AG10803 (cell line): Measurements from ENCODE around the gene HELZ.
"Not testable (repeated sequence)": the region's sequence is repeated elsewhere in the genome, so short reads cannot be mapped to it uniquely, and the experiment has no call there.

Experiments used
- DNase-seq: peaks from one replicate; pipeline ENCODE4 v3.0.0; 2010; ENCODE audit warnings: low read depth
- H3K4me3 ChIP-seq: 2 replicates; pipeline ENCODE4 v1.5.1; 2011; ENCODE audit warnings: mild to moderate bottlenecking, low read length, control low read depth
- CTCF ChIP-seq: conservative IDR thresholded peaks from 2 replicates; pipeline ENCODE4 v1.5.1; 2011; ENCODE audit warnings: mild to moderate bottlenecking, low read length, control low read depth, inconsistent platforms

HELZ gene

GRCh38 chr17:67044940-67045339, 200.1 kb downstream of the HELZ start:
- no peak overlapping the region for H3K4me3 ChIP-seq
- TF ChIP-seq CTCF: no peak

GRCh38 chr17:67044016-67044772, 200.8 kb downstream of the HELZ start, which contains the start of gene CACNG1:
Gene CACNG1, plus strand, starts transcription at chr17:67044554. Its CDS starts 107 bp downstream, at chr17:67044661.
- no peak for TF ChIP-seq CTCF
- no peak within 1 kb of the TSS for H3K4me3 ChIP-seq
- DNase-seq: no peak

More at GRCh38 chr17:67044940-67045339, 200.1 kb downstream of the HELZ start:
- no peak for DNase-seq

GRCh38 chr17:67043283-67043682, 201.7 kb downstream of the HELZ start:
- no peak for DNase-seq
- TF ChIP-seq CTCF: no peak
- no peak overlapping the region for H3K4me3 ChIP-seq

GRCh38 chr17:67041941-67042899, 202.8 kb downstream of the HELZ start:
- no peak overlapping the region for H3K4me3 ChIP-seq
- TF ChIP-seq CTCF: no peak
- DNase-seq: no peak

GRCh38 chr17:67041531-67041930, 203.5 kb downstream of the HELZ start:
- TF ChIP-seq CTCF: no peak
- DNase-seq: no peak
- no peak overlapping the region for H3K4me3 ChIP-seq

- not testable (repeated sequence) for H3K4me3 ChIP-seq
Measured at GRCh38 chr17:67041119-67041518, 203.9 kb downstream of the HELZ start.

GRCh38 chr17:67040652-67041051, 204.3 kb downstream of the HELZ start:
- no peak overlapping the region for H3K4me3 ChIP-seq
- TF ChIP-seq CTCF: no peak
- DNase-seq: no peak

More at GRCh38 chr17:67041119-67041518, 203.9 kb downstream of the HELZ start:
- not testable (repeated sequence) for DNase-seq
